MV-4-11 (cell line): Measurements from ENCODE around the gene CDK16.

Experiments used
- DNase-seq: peaks from one replicate; lab custom pipeline; 2025; lab: John Stamatoyannopoulos, UW

Gene CDK16

DNA sequence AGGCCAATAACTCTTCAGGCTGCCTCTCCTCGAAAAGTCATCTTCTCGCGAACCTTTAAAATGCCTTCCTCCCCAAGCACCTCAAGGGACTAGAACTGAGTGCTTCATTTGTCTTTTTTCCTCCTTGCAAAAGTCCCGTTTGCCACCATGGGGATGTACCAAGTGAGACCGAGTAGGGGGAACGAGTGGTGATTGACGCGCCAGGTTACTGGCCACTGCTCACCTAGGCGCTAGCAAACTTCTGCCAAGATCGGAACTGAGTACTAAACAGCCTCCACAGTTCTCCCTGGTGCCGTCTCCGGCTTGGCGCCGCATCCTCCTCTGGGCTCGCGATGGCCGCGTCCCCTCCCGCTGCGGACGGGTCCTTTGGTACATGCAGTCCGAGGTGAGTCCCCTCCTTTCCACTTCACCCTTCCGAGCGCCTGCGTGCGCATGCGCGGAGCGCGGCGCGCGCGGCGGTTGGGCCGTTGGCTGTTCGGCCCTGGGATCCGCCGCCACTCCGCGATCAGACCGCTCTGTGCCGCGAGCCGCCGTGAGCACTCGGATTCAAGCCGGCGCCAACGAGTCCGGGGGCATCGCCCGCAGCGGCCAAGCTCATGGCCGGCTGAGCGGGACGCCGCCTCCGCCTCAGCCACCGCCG lies at the start of gene CDK16:
Gene CDK16, plus strand, starts transcription at position 402 of the 640 bp plus-strand sequence. CDS start 4,877 bp downstream, outside the sequence.
- peak; percentile 67 for DNase-seq

GRCh38 chrX:47169273-47169672 lies 49.2 kb upstream of the CDK16 start:
- DNase-seq = no peak

GRCh38 chrX:47169726-47170515 lies 48.6 kb upstream of the CDK16 start:
- peak; percentile 28 for DNase-seq

DNA sequence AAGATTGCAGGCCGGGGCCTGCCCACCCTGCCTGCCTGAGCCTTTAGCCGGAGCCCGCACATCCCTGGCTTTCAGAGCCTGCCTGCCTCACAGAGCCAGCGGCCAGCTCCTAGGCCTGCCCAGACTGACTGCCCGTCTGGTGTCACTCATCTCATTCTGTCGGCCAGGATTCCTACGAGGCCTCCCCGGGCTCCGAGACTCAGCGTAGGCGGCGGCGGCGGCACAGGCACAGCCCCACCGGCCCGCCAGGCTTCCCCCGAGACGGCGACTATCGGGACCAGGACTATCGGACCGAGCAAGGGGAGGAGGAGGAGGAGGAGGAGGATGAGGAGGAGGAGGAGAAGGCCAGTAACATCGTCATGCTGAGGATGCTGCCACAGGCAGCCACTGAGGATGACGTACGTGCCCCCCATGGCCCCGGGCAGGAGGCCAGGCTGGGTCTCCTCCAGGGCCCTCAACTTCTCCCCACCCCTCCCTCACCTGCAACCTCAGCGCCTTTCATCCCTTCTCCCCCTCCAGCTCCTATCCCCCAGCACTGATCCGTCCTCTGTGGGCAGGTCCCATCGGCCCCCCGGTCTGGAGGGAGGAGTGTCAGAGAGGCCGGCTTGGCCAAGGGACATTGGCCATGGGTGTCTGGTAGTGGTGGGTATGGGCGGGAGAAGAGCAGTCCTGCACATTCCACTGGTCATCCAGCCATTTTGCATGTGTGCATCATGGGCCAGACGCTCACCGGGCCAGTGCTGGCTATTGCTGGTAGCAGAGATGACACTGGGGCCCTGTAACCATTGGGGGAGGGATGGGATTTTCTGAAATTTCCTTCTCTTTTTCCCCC lies 47.4 kb upstream of the CDK16 start:
- DNase-seq = no peak

DNA sequence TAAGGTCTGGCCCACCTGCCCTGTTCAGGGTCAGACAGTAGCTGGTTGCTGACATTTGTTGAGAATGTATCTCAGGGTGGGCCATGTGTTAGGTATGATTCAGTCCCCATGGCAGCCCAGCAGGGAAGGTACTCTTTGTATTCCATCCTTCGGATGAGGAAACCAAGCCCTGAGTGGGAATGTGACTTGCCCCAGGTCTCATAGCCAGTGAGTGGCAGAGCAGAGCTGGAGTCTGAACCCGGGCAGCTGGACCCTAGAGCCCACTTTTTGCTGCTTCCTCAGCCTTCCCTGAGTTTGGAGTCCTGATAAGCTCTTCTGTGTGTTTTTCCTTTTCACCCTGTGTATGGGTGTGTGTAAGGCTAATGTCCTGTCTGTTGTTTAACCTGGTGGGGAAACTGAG lies 46.5 kb upstream of the CDK16 start:
- no peak for DNase-seq

GRCh38 chrX:47172549-47172948 lies 45.9 kb upstream of the CDK16 start:
- no peak for DNase-seq

DNA sequence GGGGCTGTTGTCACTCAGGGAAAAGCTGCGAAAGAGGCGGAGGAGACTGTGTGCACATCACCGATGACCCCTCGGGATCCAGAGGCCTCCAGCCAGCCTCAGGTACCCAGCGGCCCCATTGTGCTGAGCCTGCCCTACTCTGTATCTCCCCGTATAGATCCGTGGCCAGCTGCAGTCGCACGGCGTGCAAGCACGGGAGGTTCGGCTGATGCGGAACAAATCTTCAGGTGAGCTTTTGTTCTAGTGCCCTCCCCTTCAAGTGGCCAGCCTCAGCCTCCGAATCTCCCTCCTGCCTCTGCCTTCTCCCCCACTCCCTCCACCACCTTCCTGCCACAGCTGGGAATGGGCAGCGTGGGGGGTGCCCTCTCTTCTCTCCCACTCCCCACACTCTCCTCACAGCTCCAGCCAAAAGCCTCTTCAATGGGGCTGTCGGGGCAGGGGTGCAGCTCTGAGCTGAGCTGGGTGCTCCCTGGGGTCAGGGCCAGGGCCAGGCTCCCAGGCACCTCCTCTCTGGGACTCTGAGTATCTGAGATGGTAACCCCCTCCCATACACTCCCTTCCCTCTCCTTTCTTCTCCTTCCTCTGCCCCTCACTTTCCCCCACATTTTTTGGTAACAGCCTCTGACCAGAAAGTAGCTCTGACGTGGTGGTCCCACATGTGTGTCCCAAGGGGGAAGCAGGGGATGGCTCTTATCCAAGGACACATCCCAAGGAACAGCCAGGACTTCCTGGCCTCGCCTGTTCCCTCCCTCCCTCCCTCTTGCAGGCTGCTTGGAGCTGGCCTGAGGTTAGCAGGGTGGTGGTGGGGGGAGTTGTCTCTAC lies 45.3 kb upstream of the CDK16 start:
- no peak for DNase-seq

GRCh38 chrX:47174376-47174775 lies 44.1 kb upstream of the CDK16 start:
- DNase-seq = no peak

DNA sequence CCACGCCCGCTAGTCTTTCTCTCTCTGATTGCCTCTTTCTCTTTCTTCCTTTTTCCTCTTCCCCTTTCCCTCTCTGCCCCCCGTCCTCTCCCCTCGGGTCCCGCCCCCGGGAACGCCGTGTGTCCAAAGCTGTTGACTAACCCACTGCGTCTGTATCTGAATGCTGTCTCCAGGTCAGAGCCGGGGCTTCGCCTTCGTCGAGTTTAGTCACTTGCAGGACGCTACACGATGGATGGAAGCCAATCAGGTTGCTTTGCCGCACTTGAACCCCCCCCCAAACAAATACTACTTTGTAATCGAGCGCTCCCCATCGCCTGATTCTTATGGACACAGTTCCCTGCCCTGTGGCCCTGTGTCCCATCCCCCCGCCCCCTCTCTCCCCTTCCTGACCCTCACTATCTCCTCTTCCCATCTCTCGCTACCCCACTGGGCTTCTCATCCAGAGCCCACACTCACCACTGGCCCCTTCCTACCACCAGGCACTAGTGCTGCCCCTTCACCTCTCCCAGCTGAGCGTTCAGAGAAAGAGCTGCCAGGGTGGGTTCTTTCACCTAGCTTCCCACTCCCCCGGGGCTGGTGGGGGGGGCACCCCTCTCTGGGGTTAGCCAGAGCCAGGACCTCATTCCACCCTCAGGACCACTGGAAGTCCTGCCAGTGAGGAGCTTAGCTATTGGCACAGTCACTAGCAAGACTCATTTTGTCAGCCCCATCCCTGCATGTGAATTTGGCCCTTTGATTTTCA lies 43.5 kb upstream of the CDK16 start:
- no peak for DNase-seq

- DNase-seq = no peak
Measured at GRCh38 chrX:47175588-47175980, 42.9 kb upstream of the CDK16 start.

GRCh38 chrX:47176101-47176740 lies 42.3 kb upstream of the CDK16 start:
- DNase-seq = no peak

- DNase-seq = no peak
Measured at GRCh38 chrX:47177079-47177478, 41.4 kb upstream of the CDK16 start.

DNA sequence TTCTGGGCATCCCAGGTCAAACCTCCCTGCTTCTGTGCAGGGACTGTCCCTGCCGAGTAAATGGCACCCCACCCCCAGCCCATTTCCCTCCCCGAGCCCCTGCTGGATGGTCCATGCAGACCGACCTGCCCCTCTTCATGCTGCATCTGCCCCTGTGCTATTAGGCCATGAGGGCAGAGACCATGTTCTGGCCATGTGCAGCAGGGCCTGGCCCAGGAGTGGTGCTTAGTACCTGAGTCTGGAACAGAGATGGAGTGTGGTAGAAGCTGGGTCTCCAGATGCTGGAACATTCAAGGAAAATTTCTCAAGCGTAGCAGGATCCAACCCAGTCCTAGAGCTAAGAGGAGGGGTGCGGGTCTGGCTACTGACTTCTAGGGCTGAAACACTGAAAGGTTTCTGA lies 40.1 kb upstream of the CDK16 start:
- DNase-seq = no peak

GRCh38 chrX:47179221-47179927 lies 39.1 kb upstream of the CDK16 start:
- no peak for DNase-seq

DNA sequence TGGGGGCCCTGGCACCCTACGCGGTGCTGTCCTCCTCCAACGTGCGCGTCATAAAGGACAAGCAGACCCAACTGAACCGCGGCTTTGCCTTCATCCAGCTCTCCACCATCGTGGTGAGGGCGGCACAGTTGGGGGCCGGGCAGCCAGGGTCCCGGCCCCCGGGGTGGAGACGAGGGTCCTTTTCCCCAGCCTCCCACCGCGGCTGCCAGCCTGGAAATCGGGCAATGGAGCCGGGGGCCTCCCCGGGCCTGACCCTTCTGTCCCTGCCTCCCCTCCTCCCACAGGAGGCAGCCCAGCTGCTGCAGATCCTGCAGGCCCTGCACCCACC lies 38.6 kb upstream of the CDK16 start:
- DNase-seq = no peak

DNA sequence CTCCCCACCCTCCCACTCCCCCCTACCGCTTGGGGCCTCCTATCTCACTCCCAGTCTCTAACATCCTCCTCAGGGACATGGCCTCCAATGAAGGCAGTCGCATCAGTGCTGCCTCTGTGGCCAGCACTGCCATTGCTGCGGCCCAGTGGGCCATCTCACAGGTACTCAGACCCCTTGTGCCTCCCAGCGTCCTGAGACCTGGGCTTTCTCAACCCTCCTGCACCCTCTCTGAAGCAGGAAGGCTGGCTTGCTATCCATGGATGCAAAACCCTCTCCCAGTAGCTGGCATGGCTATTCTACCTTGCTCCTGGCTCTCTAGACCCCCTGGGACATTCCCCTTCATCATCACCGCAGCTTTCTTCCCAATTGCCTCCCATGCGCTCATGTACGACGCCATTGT lies 38.1 kb upstream of the CDK16 start:
- no peak for DNase-seq

DNA sequence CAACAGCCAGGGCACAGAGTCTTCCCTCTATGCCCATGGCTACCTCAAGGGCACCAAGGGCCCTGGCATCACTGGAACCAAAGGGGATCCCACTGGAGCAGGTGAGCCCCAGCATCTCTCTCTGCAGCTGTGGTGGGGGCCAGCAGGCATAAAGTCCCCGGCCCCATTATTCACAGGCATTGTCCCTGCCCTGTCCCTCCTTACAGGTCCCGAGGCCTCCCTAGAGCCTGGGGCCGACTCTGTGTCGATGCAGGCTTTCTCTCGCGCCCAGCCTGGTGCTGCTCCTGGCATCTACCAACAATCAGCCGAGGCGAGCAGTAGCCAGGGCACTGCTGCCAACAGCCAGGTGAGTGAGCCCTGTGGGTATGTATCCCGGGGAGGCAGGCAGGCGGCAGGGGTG lies 37.2 kb upstream of the CDK16 start:
- DNase-seq = no peak

DNA sequence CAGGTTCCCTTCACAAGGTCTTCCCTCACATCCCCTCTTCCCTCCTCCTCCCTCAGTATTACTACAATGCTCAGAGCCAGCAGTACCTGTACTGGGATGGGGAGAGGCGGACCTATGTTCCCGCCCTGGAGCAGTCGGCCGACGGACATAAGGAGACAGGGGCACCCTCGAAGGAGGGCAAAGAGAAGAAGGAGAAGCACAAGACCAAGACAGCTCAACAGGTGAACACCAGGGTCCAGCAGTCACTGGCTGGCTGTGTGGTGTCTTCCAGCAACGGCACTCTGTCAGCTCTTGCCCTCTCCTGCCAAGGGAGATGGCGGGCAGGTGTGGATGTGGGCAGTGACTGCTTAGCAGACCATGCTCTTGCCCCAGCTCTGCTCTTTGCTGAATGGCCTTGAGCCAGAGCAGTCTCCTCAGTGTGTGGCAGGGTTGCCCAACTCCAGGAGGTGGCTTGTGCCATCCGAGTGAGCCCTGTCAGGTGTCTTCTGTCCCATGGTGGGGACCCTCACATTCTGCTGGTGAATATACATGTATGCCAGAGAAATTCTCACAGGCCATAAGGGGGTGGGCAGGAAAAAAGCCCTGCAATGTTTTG lies 36.3 kb upstream of the CDK16 start:
- DNase-seq = no peak

DNA sequence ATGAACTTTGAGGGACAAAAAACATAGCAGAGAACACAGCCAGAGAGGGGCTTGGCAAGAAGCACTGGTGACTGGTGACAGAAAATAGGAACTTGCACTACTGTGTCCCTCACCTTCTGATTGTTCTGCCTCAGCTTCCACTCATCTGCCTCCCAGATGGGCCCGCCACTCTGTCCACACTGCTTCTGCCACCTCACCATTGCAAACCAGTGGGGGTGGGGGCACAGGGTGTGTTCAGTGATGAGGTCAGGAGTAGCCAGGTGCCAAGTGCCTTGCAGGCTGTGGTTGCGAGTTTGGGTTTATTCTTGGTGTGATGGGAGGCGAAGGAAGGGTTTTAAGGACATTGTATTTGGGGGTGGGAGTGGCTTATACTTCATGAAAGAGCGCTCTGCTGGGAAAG lies 34.0 kb upstream of the CDK16 start:
- DNase-seq = no peak

DNA sequence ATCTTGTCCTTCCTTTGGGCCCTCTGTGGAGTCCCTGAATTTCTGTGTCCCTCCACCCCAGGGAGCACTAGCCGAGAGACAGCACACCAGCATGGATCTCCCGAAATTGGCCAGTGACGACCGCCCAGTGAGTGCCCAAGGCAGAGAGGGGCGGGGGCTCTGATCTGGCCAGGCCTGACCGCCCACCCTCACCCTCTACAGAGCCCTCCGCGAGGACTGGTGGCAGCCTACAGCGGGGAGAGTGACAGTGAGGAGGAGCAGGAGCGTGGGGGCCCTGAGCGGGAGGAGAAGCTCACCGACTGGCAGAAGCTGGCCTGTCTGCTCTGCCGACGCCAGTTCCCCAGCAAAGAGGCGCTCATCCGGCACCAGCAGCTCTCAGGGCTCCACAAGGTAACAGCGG lies 33.2 kb upstream of the CDK16 start:
- DNase-seq = no peak
